ENCODE data around the gene CNTNAP3.
"Not testable (repeated sequence)": the region's sequence is repeated elsewhere in the genome, so short reads cannot be mapped to it uniquely, and the experiment has no call there.

GRCh38 chr9:39232130-39232991 is 55.6 kb downstream of the CNTNAP3 start:
- TF ChIP-seq POLR2A, CTCF (IDR thresholded peaks at IDR 0.05): not testable (repeated sequence)
